SK-N-SH (cell line): ENCODE measurements around the gene ESRRG. TPM values are rescaled to one million over a fixed set of nuclear protein-coding genes. Genes with fewer than 3 reads are reported as not detected.

Source experiments
- CTCF ChIA-PET: fragments of 300-600, 350-600 bp; formaldehyde crosslinking; extraction: SDS; loops from one replicate; lab custom pipeline; 2021; lab: Yijun Ruan, JAX
- POLR2A ChIA-PET: fragments of 350-600 bp; sonication (Branson Sonifier 250); formaldehyde crosslinking; extraction: SDS; loops from one replicate; lab custom pipeline; 2020; ENCODE audit warnings: antibody characterized with exemption, inconsistent platforms; lab: Yijun Ruan, JAX
- DNase-seq: peaks from one replicate; pipeline ENCODE4 v3.0.0; 2012
- H2AFZ ChIP-seq: fragments of 200-600 bp; sonication (generic); 2 replicates; pipeline ENCODE4 v1.8.1; 2016; ENCODE audit warnings: antibody characterized with exemption, mild to moderate bottlenecking, low read depth
- H3F3A ChIP-seq: fragments of 200-600 bp; sonication (generic); replicated peaks from 2 replicates; pipeline ENCODE3; 2016; ENCODE audit warnings: antibody characterized with exemption, mild to moderate bottlenecking; ENCODE audit not compliant: insufficient read depth
- H3K27ac ChIP-seq, 2 experiments: fragments of 200-500 bp in 1 of 2; fragments of 200-600 bp in 1 of 2; sonication (Bioruptor generic) in 1 of 2; sonication (generic), shearing (Covaris generic) in 1 of 2; 2 replicates each; pipeline versions ENCODE4 v1.5.1 to v1.6.1; 2014 to 2016; ENCODE audit warnings: low read depth in 2 of 2, inconsistent platforms in 1 of 2, low read length in 1 of 2, mild to moderate bottlenecking in 1 of 2, mixed read lengths in 1 of 2
- H3K27me3 ChIP-seq: fragments of 200-600 bp; sonication (generic), shearing (Covaris generic); 2 replicates; pipeline ENCODE4 v1.6.1; 2016; ENCODE audit warnings: mixed run types; ENCODE audit not compliant: insufficient read depth
- H3K36me3 ChIP-seq, 2 experiments: fragments of 200-500 bp in 1 of 2; fragments of 200-600 bp in 1 of 2; sonication (Bioruptor generic) in 1 of 2; sonication (generic) in 1 of 2; replicated peaks in 1 of 2; 2 replicates each; pipeline versions ENCODE3 to v1.5.1; 2014 to 2016; ENCODE audit warnings: low read length in 1 of 2, mild to moderate bottlenecking in 1 of 2; ENCODE audit not compliant: insufficient read depth in 2 of 2, control insufficient read depth in 1 of 2
- H3K4me1 ChIP-seq, 2 experiments: fragments of 200-500 bp in 1 of 2; fragments of 200-600 bp in 1 of 2; sonication (Bioruptor generic) in 1 of 2; sonication (generic), shearing (Covaris generic) in 1 of 2; 2 replicates each; pipeline versions ENCODE4 v1.5.1 to v1.6.1; 2014 to 2016; ENCODE audit warnings: low read depth in 1 of 2, low read length in 1 of 2, mixed run types in 1 of 2; ENCODE audit not compliant: insufficient read depth in 2 of 2, control insufficient read depth in 1 of 2
- H3K4me2 ChIP-seq: fragments of 200-600 bp; sonication (generic), shearing (Covaris generic); 2 replicates; pipeline ENCODE4 v1.6.1; 2017; ENCODE audit warnings: mixed run types
- H3K4me3 ChIP-seq, 2 experiments: fragments of 200-500 bp in 1 of 2; fragments of 200-600 bp in 1 of 2; sonication (Bioruptor generic) in 1 of 2; sonication (generic), shearing (Covaris generic) in 1 of 2; 2 replicates each; pipeline versions ENCODE4 v1.5.1 to v1.8.1; 2014 to 2016; ENCODE audit warnings: low read depth in 2 of 2, inconsistent platforms in 1 of 2, low read length in 1 of 2, mild to moderate bottlenecking in 1 of 2, mixed read lengths in 1 of 2, moderate library complexity in 1 of 2
- H3K79me2 ChIP-seq: fragments of 200-600 bp; sonication (generic); 2 replicates; pipeline ENCODE4 v1.8.1; 2017; ENCODE audit warnings: mild to moderate bottlenecking; ENCODE audit not compliant: insufficient read depth
- H3K9ac ChIP-seq: fragments of 200-600 bp; sonication (generic); 2 replicates; pipeline ENCODE4 v1.6.1; 2017; ENCODE audit warnings: mixed run types
- H3K9me2 ChIP-seq: fragments of 200-600 bp; sonication (generic); 2 replicates; pipeline ENCODE4 v1.6.1; 2017; ENCODE audit warnings: mixed run types
- H3K9me3 ChIP-seq: fragments of 200-600 bp; sonication (generic); 2 replicates; pipeline ENCODE4 v1.6.1; 2017; ENCODE audit warnings: mixed run types, mild to moderate bottlenecking, moderate library complexity
- H4K20me1 ChIP-seq: fragments of 200-600 bp; sonication (generic); 2 replicates; pipeline ENCODE4 v1.6.1; 2017; ENCODE audit warnings: mild to moderate bottlenecking, mixed run types; ENCODE audit not compliant: insufficient read depth
- CHD2 ChIP-seq: fragments of 150-350 bp; IDR thresholded peaks from 2 replicates; pipeline ENCODE4 v1.6.1; 2018; ENCODE audit warnings: low read length; ENCODE audit not compliant: partially characterized antibody
- ELF1 ChIP-seq: IDR thresholded peaks from 2 replicates; pipeline ENCODE4 v1.4.0; 2012
- EP300 ChIP-seq, 2 experiments: IDR thresholded peaks; 2 replicates each; pipeline versions ENCODE4 v1.4.0 to v1.6.1; 2012; ENCODE audit warnings: borderline replicate concordance in 1 of 2, low read depth in 1 of 2, low read length in 1 of 2
- EZH2phosphoT487 ChIP-seq: fragments of 200-600 bp; sonication (generic); IDR thresholded peaks from 2 replicates; pipeline ENCODE4 v1.6.1; 2017; ENCODE audit warnings: low read depth, mixed run types, mild to moderate bottlenecking, antibody characterized with exemption, moderate library complexity, borderline replicate concordance
- FOSL2 ChIP-seq: IDR thresholded peaks from 2 replicates; pipeline ENCODE4 v1.4.0; 2012; ENCODE audit warnings: low read depth, mild to moderate bottlenecking, moderate library complexity, borderline replicate concordance
- IRF3 ChIP-seq: fragments of 150-350 bp; IDR thresholded peaks from 2 replicates; pipeline ENCODE4 v1.6.1; 2016; ENCODE audit warnings: mild to moderate bottlenecking, low read depth, low read length
- JUND ChIP-seq: IDR thresholded peaks from 2 replicates; pipeline ENCODE4 v1.4.0; 2012
- MEF2A ChIP-seq: IDR thresholded peaks from 2 replicates; pipeline ENCODE4 v1.4.0; 2012; ENCODE audit warnings: low read depth, borderline replicate concordance
- NFIC ChIP-seq: IDR thresholded peaks from 2 replicates; pipeline ENCODE4 v1.4.0; 2012; ENCODE audit warnings: borderline replicate concordance
- RAD21 ChIP-seq: IDR thresholded peaks from 2 replicates; pipeline ENCODE4 v1.6.1; 2012; ENCODE audit warnings: mild to moderate bottlenecking, low read length
- RCOR1 ChIP-seq: fragments of 150-350 bp; IDR thresholded peaks from 2 replicates; pipeline ENCODE4 v1.6.1; 2017; ENCODE audit warnings: antibody characterized with exemption, low read length
- RFX5 ChIP-seq: IDR thresholded peaks from 2 replicates; pipeline ENCODE4 v1.6.1; 2012; ENCODE audit warnings: mild to moderate bottlenecking, improper control_type of control experiment, low read length
- SIN3A ChIP-seq: IDR thresholded peaks from 2 replicates; pipeline ENCODE4 v1.6.1; 2012; ENCODE audit warnings: low read depth, mild to moderate bottlenecking, low read length, moderate library complexity, borderline replicate concordance
- SMC3 ChIP-seq: IDR thresholded peaks from 2 replicates; pipeline ENCODE4 v1.6.1; 2012; ENCODE audit warnings: low read depth, low read length, improper control_type of control experiment
- TAF1 ChIP-seq: IDR thresholded peaks from 2 replicates; pipeline ENCODE4 v1.6.1; 2012; ENCODE audit warnings: low read depth, mild to moderate bottlenecking, low read length, moderate library complexity, borderline replicate concordance
- TCF12 ChIP-seq: IDR thresholded peaks from 2 replicates; pipeline ENCODE4 v1.4.0; 2012
- TEAD4 ChIP-seq: IDR thresholded peaks from 2 replicates; pipeline ENCODE4 v1.4.0; 2012; ENCODE audit warnings: mild to moderate bottlenecking, borderline replicate concordance; ENCODE audit not compliant: insufficient read depth
- WGBS: methylation state at CpG from one replicate; pipeline ENCODE4 v1.1.6; 2017; ENCODE audit warnings: low lambda C conversion rate; 5-methylcytosine and 5-hydroxymethylcytosine counted together
- polyA plus RNA-seq, 3 experiments: library from polyadenylated mRNA; depleted of rRNA; stranded (reverse); fragments of >200 nt; gene quantifications; 2 replicates each; pipeline ENCODE4 v1.2.3, GENCODE V29; 2012
- TF ChIP-seq, protein P1 (sequence below): IDR thresholded peaks from 2 replicates; pipeline ENCODE4 v1.4.0; 2012; ENCODE audit warnings: low read depth, borderline replicate concordance
- TF ChIP-seq, protein P2 (sequence below): fragments of 200-600 bp; sonication (generic); IDR thresholded peaks from 2 replicates; pipeline ENCODE4 v1.6.1; 2017; ENCODE audit warnings: antibody characterized with exemption, mild to moderate bottlenecking, moderate library complexity
- TF ChIP-seq, protein P3 (sequence below): IDR thresholded peaks from 2 replicates; pipeline ENCODE4; 2012

Gene ESRRG
- polyA plus RNA-seq, 1 of the 3 experiments (the other 2 are of a cell fraction) = 0.26 TPM

DNA sequence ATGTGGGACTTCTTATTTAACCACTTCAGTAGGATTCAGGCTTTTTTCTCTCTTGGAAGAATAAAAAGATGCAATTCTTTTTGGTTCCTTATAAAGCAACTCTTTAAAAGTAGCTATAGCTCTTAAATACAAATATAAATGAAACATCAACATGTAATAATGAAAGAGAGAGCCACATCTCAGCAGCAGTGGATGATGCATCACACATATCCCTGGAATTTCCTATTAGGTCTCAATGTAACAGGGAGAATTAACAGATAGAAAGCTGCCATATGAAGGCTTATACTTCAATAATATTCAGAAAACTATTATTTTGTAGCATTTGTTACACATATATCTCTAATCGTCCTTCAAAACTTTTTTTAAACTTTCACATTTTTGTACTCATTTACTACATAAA lies 181.0 kb downstream of the ESRRG start:
- POLR2A ChIA-PET = no interaction called here
- Histone ChIP-seq H3K4me2 (no peak overlapping the region), H3K9me3 (no peaks in the 10 kb centered on the region), H3K27ac (peak overlapping the region in 1 of 2 experiments; percentile 83; a peak in 1 of 4 replicates), H3F3A (no peaks in the 10 kb centered on the region), H3K4me3 (no peak overlapping the region), H2AFZ (no peak overlapping the region), H3K36me3 (no peaks in the 10 kb centered on the region), H3K4me1 (peaks cover 0 to 17% of the 10 kb centered on the region in 2 experiments; a peak in 2 of 4 replicates), H3K79me2 (no peaks in the 10 kb centered on the region), H3K27me3 (no peaks in the 10 kb centered on the region), H3K9ac (no peak overlapping the region), H4K20me1 (no peaks in the 10 kb centered on the region), H3K9me2 (no peaks in the 10 kb centered on the region)
- WGBS = 80% methylated on average over 1 of the region's 1 CpG
- DNase-seq = no peak
- CTCF ChIA-PET = interaction anchor here (0.6 to 1.3 kb wide), 3 partner anchors 28 to 179 kb away, joined by 3 to 4 read pairs (median 3); no protein-coding TSS in a partner anchor
- TF ChIP-seq EP300 (IDR thresholded peaks at IDR 0.05; ENCODE audit: borderline replicate concordance in 1 of 2, low read depth in 1 of 2, low read length in 1 of 2) (no peak), TEAD4 (no peak), FOSL2 (no peak), JUND (no peak), CHD2 (no peak), SMC3 (no peak), MEF2A (no peak), ELF1 (no peak), RAD21 (no peak), SIN3A (no peak), EZH2phosphoT487 (no peak), IRF3 (no peak), RFX5 (no peak), TCF12 (no peak), RCOR1 (no peak), TAF1 (no peak), NFIC (no peak)
- TF ChIP-seq, protein P1, sequence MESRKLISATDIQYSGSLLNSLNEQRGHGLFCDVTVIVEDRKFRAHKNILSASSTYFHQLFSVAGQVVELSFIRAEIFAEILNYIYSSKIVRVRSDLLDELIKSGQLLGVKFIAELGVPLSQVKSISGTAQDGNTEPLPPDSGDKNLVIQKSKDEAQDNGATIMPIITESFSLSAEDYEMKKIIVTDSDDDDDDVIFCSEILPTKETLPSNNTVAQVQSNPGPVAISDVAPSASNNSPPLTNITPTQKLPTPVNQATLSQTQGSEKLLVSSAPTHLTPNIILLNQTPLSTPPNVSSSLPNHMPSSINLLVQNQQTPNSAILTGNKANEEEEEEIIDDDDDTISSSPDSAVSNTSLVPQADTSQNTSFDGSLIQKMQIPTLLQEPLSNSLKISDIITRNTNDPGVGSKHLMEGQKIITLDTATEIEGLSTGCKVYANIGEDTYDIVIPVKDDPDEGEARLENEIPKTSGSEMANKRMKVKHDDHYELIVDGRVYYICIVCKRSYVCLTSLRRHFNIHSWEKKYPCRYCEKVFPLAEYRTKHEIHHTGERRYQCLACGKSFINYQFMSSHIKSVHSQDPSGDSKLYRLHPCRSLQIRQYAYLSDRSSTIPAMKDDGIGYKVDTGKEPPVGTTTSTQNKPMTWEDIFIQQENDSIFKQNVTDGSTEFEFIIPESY = no peak
- TF ChIP-seq, protein P2, sequence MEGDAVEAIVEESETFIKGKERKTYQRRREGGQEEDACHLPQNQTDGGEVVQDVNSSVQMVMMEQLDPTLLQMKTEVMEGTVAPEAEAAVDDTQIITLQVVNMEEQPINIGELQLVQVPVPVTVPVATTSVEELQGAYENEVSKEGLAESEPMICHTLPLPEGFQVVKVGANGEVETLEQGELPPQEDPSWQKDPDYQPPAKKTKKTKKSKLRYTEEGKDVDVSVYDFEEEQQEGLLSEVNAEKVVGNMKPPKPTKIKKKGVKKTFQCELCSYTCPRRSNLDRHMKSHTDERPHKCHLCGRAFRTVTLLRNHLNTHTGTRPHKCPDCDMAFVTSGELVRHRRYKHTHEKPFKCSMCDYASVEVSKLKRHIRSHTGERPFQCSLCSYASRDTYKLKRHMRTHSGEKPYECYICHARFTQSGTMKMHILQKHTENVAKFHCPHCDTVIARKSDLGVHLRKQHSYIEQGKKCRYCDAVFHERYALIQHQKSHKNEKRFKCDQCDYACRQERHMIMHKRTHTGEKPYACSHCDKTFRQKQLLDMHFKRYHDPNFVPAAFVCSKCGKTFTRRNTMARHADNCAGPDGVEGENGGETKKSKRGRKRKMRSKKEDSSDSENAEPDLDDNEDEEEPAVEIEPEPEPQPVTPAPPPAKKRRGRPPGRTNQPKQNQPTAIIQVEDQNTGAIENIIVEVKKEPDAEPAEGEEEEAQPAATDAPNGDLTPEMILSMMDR = no peak
- TF ChIP-seq, protein P3, sequence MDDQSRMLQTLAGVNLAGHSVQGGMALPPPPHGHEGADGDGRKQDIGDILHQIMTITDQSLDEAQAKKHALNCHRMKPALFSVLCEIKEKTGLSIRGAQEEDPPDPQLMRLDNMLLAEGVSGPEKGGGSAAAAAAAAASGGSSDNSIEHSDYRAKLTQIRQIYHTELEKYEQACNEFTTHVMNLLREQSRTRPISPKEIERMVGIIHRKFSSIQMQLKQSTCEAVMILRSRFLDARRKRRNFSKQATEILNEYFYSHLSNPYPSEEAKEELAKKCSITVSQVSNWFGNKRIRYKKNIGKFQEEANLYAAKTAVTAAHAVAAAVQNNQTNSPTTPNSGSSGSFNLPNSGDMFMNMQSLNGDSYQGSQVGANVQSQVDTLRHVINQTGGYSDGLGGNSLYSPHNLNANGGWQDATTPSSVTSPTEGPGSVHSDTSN = no peak
